ENCODE measurements around the gene TRABD2A. TPM values are rescaled to one million over a fixed set of nuclear protein-coding genes. Genes with fewer than 3 reads are reported as not detected.

The TRABD2A gene
- total and polyA plus RNA-seq, 7 donors = 0.16 to 46.4 (median 3.6) TPM

DNA sequence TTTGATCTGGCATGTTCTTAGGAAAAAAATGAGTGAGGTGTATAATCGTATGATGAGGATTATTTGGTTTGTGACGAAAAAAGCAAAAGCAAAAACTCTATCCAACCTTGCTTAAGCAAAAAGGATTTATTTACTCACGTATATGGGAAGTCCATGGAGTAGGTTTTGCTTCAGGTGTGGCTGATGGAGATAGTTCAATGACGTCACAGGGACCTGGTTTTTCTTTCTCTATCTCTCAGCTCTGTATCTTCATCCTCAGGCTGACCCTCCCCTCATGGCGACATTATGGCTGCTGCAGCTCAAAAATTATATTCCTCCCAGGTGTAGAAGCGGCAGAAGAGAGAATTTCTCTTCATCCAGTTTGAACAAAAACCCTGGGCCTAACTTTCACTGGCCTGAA, 33.5 kb upstream of the TRABD2A start:
- Histone ChIP-seq H3K4me3 (no peak overlapping the region), H3K27me3 (no peaks in the 10 kb centered on the region), H3K27ac (no peak overlapping the region), H3K4me1 (no peaks in the 10 kb centered on the region), H3K9me3 (no peaks in the 10 kb centered on the region), H3K36me3 (no peaks in the 10 kb centered on the region)
- intact Hi-C loops (cut with DNase I) = no loop called here
- TF ChIP-seq, protein P1, sequence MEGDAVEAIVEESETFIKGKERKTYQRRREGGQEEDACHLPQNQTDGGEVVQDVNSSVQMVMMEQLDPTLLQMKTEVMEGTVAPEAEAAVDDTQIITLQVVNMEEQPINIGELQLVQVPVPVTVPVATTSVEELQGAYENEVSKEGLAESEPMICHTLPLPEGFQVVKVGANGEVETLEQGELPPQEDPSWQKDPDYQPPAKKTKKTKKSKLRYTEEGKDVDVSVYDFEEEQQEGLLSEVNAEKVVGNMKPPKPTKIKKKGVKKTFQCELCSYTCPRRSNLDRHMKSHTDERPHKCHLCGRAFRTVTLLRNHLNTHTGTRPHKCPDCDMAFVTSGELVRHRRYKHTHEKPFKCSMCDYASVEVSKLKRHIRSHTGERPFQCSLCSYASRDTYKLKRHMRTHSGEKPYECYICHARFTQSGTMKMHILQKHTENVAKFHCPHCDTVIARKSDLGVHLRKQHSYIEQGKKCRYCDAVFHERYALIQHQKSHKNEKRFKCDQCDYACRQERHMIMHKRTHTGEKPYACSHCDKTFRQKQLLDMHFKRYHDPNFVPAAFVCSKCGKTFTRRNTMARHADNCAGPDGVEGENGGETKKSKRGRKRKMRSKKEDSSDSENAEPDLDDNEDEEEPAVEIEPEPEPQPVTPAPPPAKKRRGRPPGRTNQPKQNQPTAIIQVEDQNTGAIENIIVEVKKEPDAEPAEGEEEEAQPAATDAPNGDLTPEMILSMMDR (IDR thresholded peaks at IDR 0.05) = no peak
- no peak for TF ChIP-seq POLR2A (IDR thresholded peaks at IDR 0.05)
- no peak for TF ChIP-seq EP300 (IDR thresholded peaks at IDR 0.05)
- TF ChIP-seq POLR2AphosphoS5 (IDR thresholded peaks at IDR 0.05) = no peak
- DNase-seq = no peak
- WGBS, 2 donors = 94% methylated on average over 6 of the region's 6 CpGs

DNA sequence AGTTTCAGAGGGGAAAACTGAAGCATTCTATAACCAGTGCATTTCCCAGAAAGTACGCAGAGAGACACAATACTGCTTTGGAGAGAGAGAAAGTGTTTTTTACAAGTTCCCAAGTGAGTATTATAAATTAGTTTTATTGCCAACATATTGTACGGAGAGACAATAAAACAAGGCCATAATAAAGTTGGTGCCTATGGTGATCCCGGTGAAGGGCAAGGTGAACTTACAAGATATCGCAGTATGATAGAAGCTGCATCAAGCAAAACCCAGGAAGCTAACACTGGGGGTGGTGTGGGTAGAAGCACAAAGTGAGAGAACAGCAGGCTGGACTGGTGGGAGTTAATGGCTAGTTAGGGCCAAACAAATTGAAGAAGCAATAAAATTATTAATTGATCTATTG, 32.1 kb upstream of the TRABD2A start:
- no peak overlapping the region for H3K27ac ChIP-seq

DNA sequence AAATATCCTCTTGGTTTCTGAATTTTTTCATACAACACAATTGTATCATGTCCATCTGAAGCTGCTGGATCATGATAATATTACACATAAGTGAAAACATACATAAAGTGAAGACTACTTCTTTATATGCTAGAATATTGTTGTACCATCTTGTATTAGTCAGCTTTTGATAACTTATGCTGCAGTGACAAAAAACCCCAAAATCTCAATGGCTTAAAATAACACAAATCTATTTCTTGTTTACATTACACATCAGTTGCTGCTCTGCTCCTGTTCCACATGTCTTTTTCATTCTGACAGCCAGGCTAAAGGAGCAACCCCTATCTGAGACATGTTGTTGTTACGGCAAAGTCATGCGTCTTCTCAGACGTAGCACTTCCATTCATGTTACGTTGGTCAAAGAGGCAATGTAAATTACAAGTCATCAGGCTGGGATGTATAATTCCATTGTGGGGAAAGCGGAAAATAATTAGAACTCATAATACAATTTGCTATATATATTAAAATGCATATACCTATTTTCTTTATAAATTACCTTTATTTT, 30.3 kb upstream of the TRABD2A start:
- TF ChIP-seq, protein P1 (IDR thresholded peaks at IDR 0.05) = no peak
- TF ChIP-seq EP300 (IDR thresholded peaks at IDR 0.05) = no peak
- no peak for TF ChIP-seq POLR2AphosphoS5 (IDR thresholded peaks at IDR 0.05)
- TF ChIP-seq POLR2A (IDR thresholded peaks at IDR 0.05) = no peak
- intact Hi-C loops (cut with DNase I) = no loop called here
- DNase-seq = no peak

More for the DNA sequence above, 32.1 kb upstream of the TRABD2A start:
- no peaks in the 10 kb centered on the region for H3K4me1 ChIP-seq
- 28 to 71% methylated on average over 4 of the region's 4 CpGs for WGBS, 2 donors
- no peaks in the 10 kb centered on the region for H3K36me3 ChIP-seq
- no peaks in the 10 kb centered on the region for H3K9me3 ChIP-seq
- TF ChIP-seq POLR2AphosphoS5 (IDR thresholded peaks at IDR 0.05) (no peak), POLR2A (IDR thresholded peaks at IDR 0.05) (no peak), EP300 (IDR thresholded peaks at IDR 0.05) (no peak)
- TF ChIP-seq, protein P1 (IDR thresholded peaks at IDR 0.05) = no peak
- no peak overlapping the region for H3K4me3 ChIP-seq
- intact Hi-C loops (cut with DNase I) = no loop called here
- no peak for DNase-seq
- no peaks in the 10 kb centered on the region for H3K27me3 ChIP-seq

DNA sequence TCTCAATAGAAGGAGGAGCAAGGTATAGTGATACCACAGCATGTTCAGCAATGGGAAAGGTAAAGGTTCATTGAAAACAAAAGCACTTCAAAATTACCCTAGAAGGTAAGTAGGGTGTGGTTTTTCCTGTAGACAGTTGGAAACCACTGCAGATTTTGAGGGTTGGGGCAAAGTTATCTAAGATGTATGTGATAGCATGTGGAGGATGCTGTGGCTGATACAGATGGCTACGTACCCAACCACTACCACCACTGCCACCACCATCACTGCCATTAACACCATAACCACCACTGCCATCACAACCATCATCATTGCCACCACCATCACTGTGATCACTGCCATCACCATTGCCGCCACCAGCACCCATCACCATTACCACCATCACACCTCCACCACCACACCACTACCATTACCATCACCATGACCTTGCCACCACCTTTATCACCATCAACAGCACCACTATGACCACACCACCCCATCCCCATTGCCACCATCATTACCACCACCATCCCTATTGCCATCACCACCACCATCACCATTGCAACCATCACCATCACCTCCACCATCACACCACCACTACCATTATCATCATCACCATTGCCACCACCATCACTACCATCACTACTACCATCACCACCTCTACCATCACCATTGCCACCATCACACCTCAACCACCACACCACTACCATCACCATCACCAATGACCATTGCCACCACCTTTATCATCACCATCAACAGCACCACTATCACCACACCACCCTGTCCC, 28.2 kb upstream of the TRABD2A start:
- intact Hi-C loops (cut with DNase I) = loop anchor here (10.0 kb wide), 1 partner anchor 394 kb away; the partner anchor contains the start of gene DNAH6
- peaks cover 0 to 19% (median 10%) of the 10 kb centered on the region in 4 donors for H3K4me1 ChIP-seq
- H3K36me3 ChIP-seq = no peaks in the 10 kb centered on the region
- no peaks in the 10 kb centered on the region for H3K27me3 ChIP-seq
- no peak for DNase-seq
- H3K9me3 ChIP-seq = no peaks in the 10 kb centered on the region
- no peak overlapping the region for H3K4me3 ChIP-seq
- WGBS, 2 donors = 76 to 93% methylated on average over 2 of the region's 2 CpGs
- TF ChIP-seq POLR2A (IDR thresholded peaks at IDR 0.05) = no peak
- TF ChIP-seq, protein P1 (IDR thresholded peaks at IDR 0.05) = no peak
- TF ChIP-seq EP300 (IDR thresholded peaks at IDR 0.05) = no peak
- no peak for TF ChIP-seq POLR2AphosphoS5 (IDR thresholded peaks at IDR 0.05)
- no peak overlapping the region for H3K27ac ChIP-seq

More for the DNA sequence above, 30.3 kb upstream of the TRABD2A start:
- no peaks in the 10 kb centered on the region for H3K9me3 ChIP-seq
- no peak overlapping the region for H3K27ac ChIP-seq
- H3K4me3 ChIP-seq = no peak overlapping the region
- H3K4me1 ChIP-seq = peaks cover 0 to 14% (median 4%) of the 10 kb centered on the region in 4 donors
- H3K36me3 ChIP-seq = no peaks in the 10 kb centered on the region
- no peaks in the 10 kb centered on the region for H3K27me3 ChIP-seq
- WGBS, 2 donors = 97 to 98% methylated on average over 5 of the region's 5 CpGs

All from sigmoid colon (tissue), 7 donors.